IMR-90 (cell line): ENCODE results near the gene SPAST. TPM values are rescaled to one million over a fixed set of nuclear protein-coding genes. Genes with fewer than 3 reads are reported as not detected.

Experiments
- ATAC-seq: fragments of 200-7000 bp; cut with Tn5 transposase; 2 replicates; pipeline ENCODE4 v1.9.1; 2020; ENCODE audit warnings: low read depth, mild to moderate bottlenecking, moderate library complexity
- BruUV-seq: library from RNA; stranded (reverse); fragments of 400-500 nt; replicated peaks from 2 replicates; lab custom pipeline; 2021; lab: Mats Ljungman, UMichigan
- CTCF ChIA-PET: fragments of 300-600 bp; formaldehyde crosslinking; extraction: SDS; loops from one replicate; lab custom pipeline; 2021; ENCODE audit warnings: antibody characterized with exemption; lab: Yijun Ruan, JAX
- POLR2A ChIA-PET: fragments of 300-600 bp; sonication (Branson Sonifier 250); formaldehyde crosslinking; loops from one replicate; lab custom pipeline; 2022; ENCODE audit warnings: antibody characterized with exemption; ENCODE audit not compliant: unreplicated experiment; lab: Charles Lee
- DNase-seq: peaks from one replicate; pipeline ENCODE4 v3.0.0; 2013
- H2AFZ ChIP-seq: replicated peaks from 2 replicates; pipeline ENCODE3; 2013; ENCODE audit warnings: low read length, mild to moderate bottlenecking; ENCODE audit not compliant: poor library complexity
- H2AK5ac ChIP-seq: 2 replicates; pipeline ENCODE4 v1.6.1; 2013; ENCODE audit warnings: low read depth, low read length, inconsistent platforms
- H2AK9ac ChIP-seq: replicated peaks from 2 replicates; pipeline ENCODE3; 2013; ENCODE audit warnings: mild to moderate bottlenecking, low read depth, low read length, moderate library complexity; ENCODE audit not compliant: poor library complexity
- H2BK120ac ChIP-seq: 2 replicates; pipeline ENCODE4 v1.6.1; 2013; ENCODE audit warnings: low read depth, low read length, inconsistent platforms
- H2BK15ac ChIP-seq: 3 replicates; pipeline ENCODE4 v1.6.1; 2013; ENCODE audit warnings: low read depth, low read length, inconsistent platforms
- H2BK20ac ChIP-seq: 2 replicates; pipeline ENCODE4 v1.6.1; 2013; ENCODE audit warnings: low read depth, mild to moderate bottlenecking, inconsistent platforms, low read length, moderate library complexity
- H2BK5ac ChIP-seq: 2 replicates; pipeline ENCODE4 v1.6.1; 2013; ENCODE audit warnings: mild to moderate bottlenecking, low read depth, low read length, inconsistent platforms; ENCODE audit not compliant: poor library complexity, severe bottlenecking
- H3K14ac ChIP-seq: replicated peaks from 2 replicates; pipeline ENCODE4 v1.6.1; 2013; ENCODE audit warnings: low read depth, low read length, inconsistent platforms
- H3K18ac ChIP-seq: 2 replicates; pipeline ENCODE4 v1.6.1; 2013; ENCODE audit warnings: low read depth, low read length, control low read depth
- H3K23ac ChIP-seq: 2 replicates; pipeline ENCODE4 v1.6.1; 2013; ENCODE audit warnings: low read depth, low read length, inconsistent platforms
- H3K27ac ChIP-seq: 2 replicates; pipeline ENCODE4 v1.5.1; 2013; ENCODE audit warnings: mild to moderate bottlenecking, control low read depth, low read length; ENCODE audit not compliant: insufficient read depth
- H3K27me3 ChIP-seq: 2 replicates; pipeline ENCODE4 v1.6.1; 2013; ENCODE audit warnings: low read length; ENCODE audit not compliant: control insufficient read depth, insufficient read depth
- H3K36me3 ChIP-seq: 2 replicates; pipeline ENCODE4 v1.6.1; 2013; ENCODE audit warnings: low read length, mixed read lengths; ENCODE audit not compliant: control insufficient read depth, insufficient read depth
- H3K4ac ChIP-seq: 2 replicates; pipeline ENCODE4 v1.6.1; 2013; ENCODE audit warnings: low read depth, low read length, inconsistent platforms
- H3K4me1 ChIP-seq: 2 replicates; pipeline ENCODE4 v1.6.1; 2013; ENCODE audit warnings: low read length, mixed read lengths; ENCODE audit not compliant: control insufficient read depth, insufficient read depth
- H3K4me2 ChIP-seq: 2 replicates; pipeline ENCODE4 v1.6.1; 2013; ENCODE audit warnings: low read depth, mild to moderate bottlenecking, control low read depth, low read length, moderate library complexity
- H3K4me3 ChIP-seq: 2 replicates; pipeline ENCODE4 v1.5.1; 2013; ENCODE audit warnings: low read depth, mild to moderate bottlenecking, control low read depth, low read length, moderate library complexity; ENCODE audit not compliant: insufficient read depth
- H3K56ac ChIP-seq: 2 replicates; pipeline ENCODE4 v1.6.1; 2013; ENCODE audit warnings: low read length, inconsistent platforms; ENCODE audit not compliant: insufficient read depth; ENCODE audit errors: extremely low read depth
- H3K79me1 ChIP-seq, 2 experiments: 2 replicates each; pipeline ENCODE4 v1.6.1; 2013; ENCODE audit warnings: low read length in 2 of 2, inconsistent platforms in 1 of 2, low read depth in 1 of 2
- H3K9ac ChIP-seq: 2 replicates; pipeline ENCODE4 v1.6.1; 2013; ENCODE audit warnings: low read depth, low read length, control low read depth
- H3K9me1 ChIP-seq: 2 replicates; pipeline ENCODE4 v1.6.1; 2013; ENCODE audit warnings: low read length, inconsistent platforms; ENCODE audit not compliant: insufficient read depth
- H3K9me3 ChIP-seq: 2 replicates; pipeline ENCODE4 v1.6.1; 2013; ENCODE audit warnings: low read length; ENCODE audit not compliant: control insufficient read depth, insufficient read depth
- H4K20me1 ChIP-seq: 2 replicates; pipeline ENCODE4 v1.6.1; 2013; ENCODE audit warnings: low read length, inconsistent platforms; ENCODE audit not compliant: insufficient read depth
- H4K5ac ChIP-seq: 2 replicates; pipeline ENCODE4 v1.6.1; 2013; ENCODE audit warnings: mild to moderate bottlenecking, low read depth, low read length, control low read depth
- H4K8ac ChIP-seq, 2 experiments: 2 replicates each; pipeline ENCODE4 v1.6.1; 2013; ENCODE audit warnings: low read depth in 2 of 2, low read length in 2 of 2, control low read depth in 1 of 2, inconsistent platforms in 1 of 2
- H4K91ac ChIP-seq: 2 replicates; pipeline ENCODE4 v1.6.1; 2013; ENCODE audit warnings: low read depth, low read length, inconsistent platforms; ENCODE audit not compliant: insufficient read depth
- BHLHE40 ChIP-seq: fragments of 150-350 bp; IDR thresholded peaks from 2 replicates; pipeline ENCODE4 v1.6.1; 2016; ENCODE audit warnings: mild to moderate bottlenecking, low read depth, low read length
- CEBPB ChIP-seq: IDR thresholded peaks from 2 replicates; pipeline ENCODE4 v1.6.1; 2012; ENCODE audit warnings: low read depth, low read length, improper control_type of control experiment
- CHD1 ChIP-seq: IDR thresholded peaks from 2 replicates; pipeline ENCODE4 v1.6.1; 2012; ENCODE audit warnings: low read depth, low read length, improper control_type of control experiment
- FOS ChIP-seq: fragments of 150-350 bp; IDR thresholded peaks from 2 replicates; pipeline ENCODE4 v1.6.1; 2016; ENCODE audit warnings: low read depth, low read length
- MAFK ChIP-seq: IDR thresholded peaks from 2 replicates; pipeline ENCODE4 v1.6.1; 2012; ENCODE audit warnings: low read depth, low read length, improper control_type of control experiment
- MAZ ChIP-seq: IDR thresholded peaks from 2 replicates; pipeline ENCODE4 v1.6.1; 2012; ENCODE audit warnings: low read depth, mild to moderate bottlenecking, low read length, improper control_type of control experiment, moderate library complexity, borderline replicate concordance
- MXI1 ChIP-seq: IDR thresholded peaks from 2 replicates; pipeline ENCODE4 v1.6.1; 2012; ENCODE audit warnings: low read depth, mild to moderate bottlenecking, low read length, moderate library complexity, borderline replicate concordance
- POLR2A ChIP-seq: IDR thresholded peaks from 2 replicates; pipeline ENCODE4 v1.6.1; 2012; ENCODE audit warnings: mild to moderate bottlenecking, low read depth, low read length
- RAD21 ChIP-seq: IDR thresholded peaks from 2 replicates; pipeline ENCODE4 v1.6.1; 2012; ENCODE audit warnings: low read length, improper control_type of control experiment
- RCOR1 ChIP-seq: IDR thresholded peaks from 2 replicates; pipeline ENCODE4 v1.6.1; 2012; ENCODE audit warnings: mild to moderate bottlenecking, low read length, improper control_type of control experiment; ENCODE audit not compliant: insufficient replicate concordance
- RFX5 ChIP-seq: IDR thresholded peaks from 2 replicates; pipeline ENCODE4 v1.8.0; 2012; ENCODE audit warnings: low read depth, mild to moderate bottlenecking, low read length, moderate library complexity
- WGBS, 2 experiments: methylation state at CpG; one replicate each; pipeline versions ENCODE4 v1.1.5 to v1.1.7; 2013; ENCODE audit warnings: missing lambda C conversion rate in 2 of 2; ENCODE audit not compliant: insufficient read length in 1 of 2; ENCODE audit errors: extremely low coverage in 2 of 2; 5-methylcytosine and 5-hydroxymethylcytosine counted together
- dilution Hi-C: fragments of 300-500 bp; cut with HindIII; formaldehyde crosslinking; loops from one replicate; pipeline ENCODE4 v1.14.3; 2018; ENCODE audit warnings: low sequenced_read_pairs; ENCODE audit not compliant: unreplicated experiment
- in situ Hi-C: fragments of 300-500 bp; cut with MboI; formaldehyde crosslinking; loops from 3 replicates; pipeline ENCODE4 v1.14.3; 2019; ENCODE audit warnings: low sequenced_read_pairs, inconsistent platforms, mixed read lengths
- intact Hi-C: fragments of 100-400 bp; cut with micrococcal nuclease; formaldehyde crosslinking; loops from 2 replicates; pipeline ENCODE4 v1.10.0; 2022
- polyA plus RNA-seq, 3 experiments: library from polyadenylated mRNA; depleted of rRNA; stranded (reverse); fragments of >200 nt; gene quantifications; 2 replicates each; pipeline ENCODE4 v1.2.3, GENCODE V29; 2012; ENCODE audit warnings: low replicate concordance in 1 of 3
- total RNA-seq: library from RNA; depleted of rRNA; stranded (reverse); fragments of >200 nt; gene quantifications from 2 replicates; pipeline ENCODE4 v1.2.3, GENCODE V29; 2012
- TF ChIP-seq, protein P1 (sequence below): fragments of 150-350 bp; IDR thresholded peaks from 2 replicates; pipeline ENCODE4 v1.6.1; 2016; ENCODE audit warnings: low read depth, mild to moderate bottlenecking, low read length, moderate library complexity, borderline replicate concordance
- TF ChIP-seq, protein P2 (sequence below): fragments of 150-350 bp; IDR thresholded peaks from 2 replicates; pipeline ENCODE4 v1.6.1; 2017; ENCODE audit warnings: mild to moderate bottlenecking, antibody characterized with exemption, low read length, low read depth

The SPAST gene
- total and polyA plus RNA-seq, 2 of the 4 experiments (the other 2 are of a cell fraction): 5.3 to 14.5 TPM

DNA sequence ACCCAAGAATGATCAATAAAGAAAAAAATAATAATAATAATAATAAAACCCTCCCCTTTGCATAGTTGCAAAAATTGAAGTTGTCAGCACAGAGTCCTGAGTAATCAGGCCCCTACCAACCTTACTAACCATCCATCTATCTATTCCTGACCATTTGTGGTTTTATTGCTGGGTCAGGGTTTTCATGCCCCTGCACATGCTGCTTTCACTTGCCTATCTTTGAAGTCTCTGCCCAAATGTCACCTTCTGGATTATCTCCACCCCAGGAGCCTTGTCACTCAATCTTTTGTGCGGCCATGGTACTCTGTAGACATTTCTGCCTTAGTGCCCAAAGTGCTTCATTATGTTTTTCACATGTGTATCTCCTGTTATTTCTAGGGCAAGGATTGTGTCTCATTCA lies 137.5 kb downstream of the SPAST start:
- Histone ChIP-seq H2BK120ac (no peak overlapping the region), H3K9ac (no peak overlapping the region), H3K23ac (no peak overlapping the region), H2AFZ (no peak overlapping the region), H4K20me1 (no peaks in the 10 kb centered on the region), H2BK5ac (no peak overlapping the region), H3K79me1 (peaks cover 0 to 2% of the 10 kb centered on the region in 2 experiments; a peak in 2 of 4 replicates), H3K9me1 (no peaks in the 10 kb centered on the region), H3K56ac (no peak overlapping the region), H3K27me3 (no peaks in the 10 kb centered on the region), H3K4me3 (no peak overlapping the region), H2AK9ac (no peak overlapping the region), H3K4me2 (no peak overlapping the region), H4K8ac (no peak overlapping the region), H4K5ac (no peak overlapping the region), H4K91ac (no peak overlapping the region), H3K18ac (no peak overlapping the region), H2BK20ac (no peak overlapping the region), H3K14ac (no peak overlapping the region), H3K4ac (no peak overlapping the region), H3K4me1 (no peaks in the 10 kb centered on the region), H3K27ac (no peak overlapping the region), H2BK15ac (no peak overlapping the region), H3K9me3 (no peaks in the 10 kb centered on the region), H3K36me3 (peaks cover 15% of the 10 kb centered on the region), H2AK5ac (no peak overlapping the region)
- ChIA-PET CTCF (no interaction called here), POLR2A (no interaction called here)
- ATAC-seq (no peak), DNase-seq (no peak)
- in situ Hi-C loops (no loop called here), dilution Hi-C loops (no loop called here), intact Hi-C loops (no loop called here)
- WGBS, 2 experiments: no CpG with 5 or more reads among the region's 1 CpG
- no TSS peak for BruUV-seq
- TF ChIP-seq MAZ (no peak), CHD1 (no peak), POLR2A (no peak), FOS (no peak), BHLHE40 (no peak), MXI1 (no peak), MAFK (no peak), RCOR1 (no peak), RAD21 (no peak), RFX5 (no peak), CEBPB (no peak)
- TF ChIP-seq, protein P1, sequence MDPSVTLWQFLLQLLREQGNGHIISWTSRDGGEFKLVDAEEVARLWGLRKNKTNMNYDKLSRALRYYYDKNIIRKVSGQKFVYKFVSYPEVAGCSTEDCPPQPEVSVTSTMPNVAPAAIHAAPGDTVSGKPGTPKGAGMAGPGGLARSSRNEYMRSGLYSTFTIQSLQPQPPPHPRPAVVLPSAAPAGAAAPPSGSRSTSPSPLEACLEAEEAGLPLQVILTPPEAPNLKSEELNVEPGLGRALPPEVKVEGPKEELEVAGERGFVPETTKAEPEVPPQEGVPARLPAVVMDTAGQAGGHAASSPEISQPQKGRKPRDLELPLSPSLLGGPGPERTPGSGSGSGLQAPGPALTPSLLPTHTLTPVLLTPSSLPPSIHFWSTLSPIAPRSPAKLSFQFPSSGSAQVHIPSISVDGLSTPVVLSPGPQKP: no peak
- TF ChIP-seq, protein P2, sequence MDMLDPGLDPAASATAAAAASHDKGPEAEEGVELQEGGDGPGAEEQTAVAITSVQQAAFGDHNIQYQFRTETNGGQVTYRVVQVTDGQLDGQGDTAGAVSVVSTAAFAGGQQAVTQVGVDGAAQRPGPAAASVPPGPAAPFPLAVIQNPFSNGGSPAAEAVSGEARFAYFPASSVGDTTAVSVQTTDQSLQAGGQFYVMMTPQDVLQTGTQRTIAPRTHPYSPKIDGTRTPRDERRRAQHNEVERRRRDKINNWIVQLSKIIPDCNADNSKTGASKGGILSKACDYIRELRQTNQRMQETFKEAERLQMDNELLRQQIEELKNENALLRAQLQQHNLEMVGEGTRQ: no peak
